ENCODE data around the gene SAAL1. TPM values are rescaled to one million over a fixed set of nuclear protein-coding genes. Genes with fewer than 3 reads are reported as not detected.

The SAAL1 gene
- total RNA-seq, 1 experiment from 2014 or later = 43.5 TPM

DNA sequence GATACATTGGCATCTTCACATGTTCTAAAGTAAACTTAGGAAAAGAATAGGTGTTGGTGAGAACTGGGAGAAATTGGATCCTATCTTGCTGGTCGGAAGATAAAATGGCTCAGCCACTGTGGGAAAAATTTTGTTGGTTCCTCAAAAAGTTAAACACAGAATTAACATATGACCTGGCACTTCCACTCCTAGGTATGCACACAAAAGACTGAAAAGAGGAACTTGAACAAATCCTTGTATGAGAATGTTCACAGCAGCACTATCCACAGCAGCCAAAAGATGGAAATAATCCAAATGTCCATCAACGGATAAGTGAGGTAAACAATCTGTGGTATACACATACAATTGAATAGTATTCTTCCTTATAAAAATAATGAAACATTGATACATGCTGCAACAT is 55.0 kb downstream of the SAAL1 start:
- Histone ChIP-seq H2AFZ (ENCODE audit: low read length) (no peak overlapping the region), H3K14ac (ENCODE audit: insufficient read depth, low read length) (no peak overlapping the region), H2BK15ac (ENCODE audit: low read depth, low read length) (no peak overlapping the region), H4K8ac (replicated peaks; ENCODE audit: insufficient read length, low read depth, low read length) (no peak overlapping the region), H2BK12ac (ENCODE audit: insufficient read length, low read depth, low read length) (no peak overlapping the region), H3T11ph (ENCODE audit: low read length) (no peak overlapping the region), H3K9me3 (ENCODE audit: control insufficient read depth, low read depth, low read length) (no peaks in the 10 kb centered on the region), H4K20me1 (ENCODE audit: control insufficient read depth, insufficient read depth, insufficient read length) (no peaks in the 10 kb centered on the region), H3K4me2 (ENCODE audit: insufficient read depth, insufficient read length, low read length) (no peak overlapping the region), H3K27ac (ENCODE audit: insufficient read length, low read depth, low read length) (no peak overlapping the region), H3K56ac (ENCODE audit: insufficient read length, low read depth, low read length) (no peak overlapping the region), H3K4me1 (ENCODE audit: insufficient read depth, low read length) (no peaks in the 10 kb centered on the region), H3K79me1 (ENCODE audit: insufficient read depth, low read depth, low read length, poor library complexity, severe bottlenecking) (no peaks in the 10 kb centered on the region), H3K27me3 (ENCODE audit: insufficient read depth, low read length) (peaks cover under 1% of the 10 kb centered on the region; the same call in 1 of the 2 replicates), H2BK5ac (ENCODE audit: insufficient read length, low read length) (no peak overlapping the region), H4K91ac (ENCODE audit: insufficient read length, low read depth, low read length) (no peak overlapping the region), H2BK120ac (ENCODE audit: low read depth, low read length, poor library complexity, severe bottlenecking) (no peak overlapping the region), H3K23me2 (ENCODE audit: insufficient read length, low read depth, low read length, poor library complexity, severe bottlenecking) (no peaks in the 10 kb centered on the region), H3K23ac (ENCODE audit: insufficient read length, low read depth, low read length) (no peak overlapping the region), H2AK5ac (ENCODE audit: insufficient read length, low read length) (no peak overlapping the region), H3K9ac (ENCODE audit: extremely low read depth, insufficient read length, low read length) (no peak overlapping the region), H3K18ac (ENCODE audit: insufficient read length, low read depth, low read length) (no peak overlapping the region), H3K4ac (ENCODE audit: low read depth, low read length) (no peak overlapping the region), H3K79me2 (ENCODE audit: insufficient read depth, low read length) (no peaks in the 10 kb centered on the region), H2BK20ac (ENCODE audit: low read depth, low read length, poor library complexity, severe bottlenecking) (no peak overlapping the region), H4K5ac (ENCODE audit: insufficient read length, low read depth, low read length) (no peak overlapping the region)
- no peak overlapping the region for H3K27ac Mint-ChIP-seq
- no peaks in the 10 kb centered on the region for H3K36me3 Mint-ChIP-seq (ENCODE audit: insufficient read depth in 1 of 3, low read depth in 3 of 3)
- H3K9me3 Mint-ChIP-seq = no peaks in the 10 kb centered on the region
- TF ChIP-seq, protein P1, sequence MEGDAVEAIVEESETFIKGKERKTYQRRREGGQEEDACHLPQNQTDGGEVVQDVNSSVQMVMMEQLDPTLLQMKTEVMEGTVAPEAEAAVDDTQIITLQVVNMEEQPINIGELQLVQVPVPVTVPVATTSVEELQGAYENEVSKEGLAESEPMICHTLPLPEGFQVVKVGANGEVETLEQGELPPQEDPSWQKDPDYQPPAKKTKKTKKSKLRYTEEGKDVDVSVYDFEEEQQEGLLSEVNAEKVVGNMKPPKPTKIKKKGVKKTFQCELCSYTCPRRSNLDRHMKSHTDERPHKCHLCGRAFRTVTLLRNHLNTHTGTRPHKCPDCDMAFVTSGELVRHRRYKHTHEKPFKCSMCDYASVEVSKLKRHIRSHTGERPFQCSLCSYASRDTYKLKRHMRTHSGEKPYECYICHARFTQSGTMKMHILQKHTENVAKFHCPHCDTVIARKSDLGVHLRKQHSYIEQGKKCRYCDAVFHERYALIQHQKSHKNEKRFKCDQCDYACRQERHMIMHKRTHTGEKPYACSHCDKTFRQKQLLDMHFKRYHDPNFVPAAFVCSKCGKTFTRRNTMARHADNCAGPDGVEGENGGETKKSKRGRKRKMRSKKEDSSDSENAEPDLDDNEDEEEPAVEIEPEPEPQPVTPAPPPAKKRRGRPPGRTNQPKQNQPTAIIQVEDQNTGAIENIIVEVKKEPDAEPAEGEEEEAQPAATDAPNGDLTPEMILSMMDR (conservative IDR thresholded peaks at IDR 0.05) = no peak
- H3K27me3 Mint-ChIP-seq (ENCODE audit: low read depth) = peaks cover 33% of the 10 kb centered on the region
- no peak for DNase-seq
- H3K4me3 Mint-ChIP-seq = no peak overlapping the region
- H3K4me1 Mint-ChIP-seq = peaks cover 3 to 4% of the 10 kb centered on the region in 2 experiments; a peak in 2 of 4 replicates
- WGBS (ENCODE audit: extremely low coverage, insufficient read length, low lambda C conversion rate) = no CpG with 5 or more reads among the region's 2 CpGs

Measured in H9 (cell line).